Measurements from ENCODE around the gene ELMO1.
A peak's percentile ranks its signal among the peaks of the same experiment; 100 is the strongest.

Gene ELMO1

GRCh38 chr7:36851382-36851781 is 597.3 kb downstream of the ELMO1 start:
- DNase-seq = no peak

- no peak for DNase-seq
These were observed 600.7 kb downstream of the ELMO1 start for GRCh38 chr7:36847946-36848345.

GRCh38 chr7:36844374-36844773 is 604.3 kb downstream of the ELMO1 start:
- DNase-seq = no peak

- DNase-seq = no peak
These were observed 607.8 kb downstream of the ELMO1 start for GRCh38 chr7:36840904-36841303.

- no peak for DNase-seq
These were observed 609.9 kb downstream of the ELMO1 start for GRCh38 chr7:36838616-36839225.

GRCh38 chr7:36831049-36831448 is 617.6 kb downstream of the ELMO1 start:
- no peak for DNase-seq

- DNase-seq = no peak
These were observed 620.6 kb downstream of the ELMO1 start for GRCh38 chr7:36827726-36828703.

GRCh38 chr7:36825501-36825900 is 623.2 kb downstream of the ELMO1 start:
- no peak for DNase-seq

- DNase-seq = no peak
These were observed 625.3 kb downstream of the ELMO1 start for GRCh38 chr7:36823353-36823752.

GRCh38 chr7:36821617-36822016 is 627.0 kb downstream of the ELMO1 start:
- no peak for DNase-seq

GRCh38 chr7:36820527-36821170 is 628.0 kb downstream of the ELMO1 start:
- DNase-seq = no peak

- no peak for DNase-seq
These were observed 629.0 kb downstream of the ELMO1 start for GRCh38 chr7:36819639-36820038.

GRCh38 chr7:36814311-36814710 is 634.4 kb downstream of the ELMO1 start:
- DNase-seq = no peak

- peak; percentile 42 for DNase-seq
These were observed 636.9 kb downstream of the ELMO1 start for GRCh38 chr7:36811807-36812206.

- DNase-seq = no peak
These were observed 638.2 kb downstream of the ELMO1 start for GRCh38 chr7:36810489-36810888.

GRCh38 chr7:36810032-36810431 is 638.6 kb downstream of the ELMO1 start:
- DNase-seq = no peak

- DNase-seq = no peak
These were observed 639.2 kb downstream of the ELMO1 start for GRCh38 chr7:36809510-36809909.

- DNase-seq = no peak
These were observed 639.6 kb downstream of the ELMO1 start for GRCh38 chr7:36809086-36809485.

- peak; percentile 50 for DNase-seq
These were observed 641.8 kb downstream of the ELMO1 start for GRCh38 chr7:36806891-36807290.
